PFSK-1 (cell line): ENCODE measurements around the gene IL1RL1.

Experiments used
- FOXP2 ChIP-seq: optimal IDR thresholded peaks from 2 replicates; pipeline ENCODE3; 2011; ENCODE audit warnings: borderline replicate concordance, control low read depth, inconsistent platforms; ENCODE audit not compliant: insufficient read depth; ENCODE audit errors: extremely low read length, extremely low read depth
- POLR2AphosphoS5 ChIP-seq: IDR thresholded peaks from 2 replicates; pipeline ENCODE4 v1.6.1; 2012; ENCODE audit warnings: low read depth, mild to moderate bottlenecking, control low read depth, low read length, moderate library complexity
- SIN3A ChIP-seq: IDR thresholded peaks from 2 replicates; pipeline ENCODE4 v1.6.1; 2012; ENCODE audit warnings: mild to moderate bottlenecking, low read length, moderate library complexity, borderline replicate concordance; ENCODE audit not compliant: insufficient read depth
- TAF1 ChIP-seq: IDR thresholded peaks from 2 replicates; pipeline ENCODE4 v1.6.1; 2012; ENCODE audit warnings: low read length, control low read depth, borderline replicate concordance; ENCODE audit not compliant: insufficient read depth
- TF ChIP-seq, protein P1 (sequence below), 2 experiments: IDR thresholded peaks; 2 replicates each; pipeline versions ENCODE4 v1.6.1 to v1.8.0; 2011 to 2012; ENCODE audit warnings: low read depth in 2 of 2, low read length in 2 of 2, control low read depth in 1 of 2, inconsistent platforms in 1 of 2, mild to moderate bottlenecking in 1 of 2, moderate library complexity in 1 of 2; ENCODE audit not compliant: insufficient read depth in 1 of 2

The IL1RL1 gene

GRCh38 chr2:102366406-102367112 lies 55.2 kb downstream of the IL1RL1 start:
- no peak for TF ChIP-seq FOXP2
- no peak for TF ChIP-seq SIN3A
- no peak for TF ChIP-seq TAF1
- TF ChIP-seq POLR2AphosphoS5, result no peak
- TF ChIP-seq, protein P1, sequence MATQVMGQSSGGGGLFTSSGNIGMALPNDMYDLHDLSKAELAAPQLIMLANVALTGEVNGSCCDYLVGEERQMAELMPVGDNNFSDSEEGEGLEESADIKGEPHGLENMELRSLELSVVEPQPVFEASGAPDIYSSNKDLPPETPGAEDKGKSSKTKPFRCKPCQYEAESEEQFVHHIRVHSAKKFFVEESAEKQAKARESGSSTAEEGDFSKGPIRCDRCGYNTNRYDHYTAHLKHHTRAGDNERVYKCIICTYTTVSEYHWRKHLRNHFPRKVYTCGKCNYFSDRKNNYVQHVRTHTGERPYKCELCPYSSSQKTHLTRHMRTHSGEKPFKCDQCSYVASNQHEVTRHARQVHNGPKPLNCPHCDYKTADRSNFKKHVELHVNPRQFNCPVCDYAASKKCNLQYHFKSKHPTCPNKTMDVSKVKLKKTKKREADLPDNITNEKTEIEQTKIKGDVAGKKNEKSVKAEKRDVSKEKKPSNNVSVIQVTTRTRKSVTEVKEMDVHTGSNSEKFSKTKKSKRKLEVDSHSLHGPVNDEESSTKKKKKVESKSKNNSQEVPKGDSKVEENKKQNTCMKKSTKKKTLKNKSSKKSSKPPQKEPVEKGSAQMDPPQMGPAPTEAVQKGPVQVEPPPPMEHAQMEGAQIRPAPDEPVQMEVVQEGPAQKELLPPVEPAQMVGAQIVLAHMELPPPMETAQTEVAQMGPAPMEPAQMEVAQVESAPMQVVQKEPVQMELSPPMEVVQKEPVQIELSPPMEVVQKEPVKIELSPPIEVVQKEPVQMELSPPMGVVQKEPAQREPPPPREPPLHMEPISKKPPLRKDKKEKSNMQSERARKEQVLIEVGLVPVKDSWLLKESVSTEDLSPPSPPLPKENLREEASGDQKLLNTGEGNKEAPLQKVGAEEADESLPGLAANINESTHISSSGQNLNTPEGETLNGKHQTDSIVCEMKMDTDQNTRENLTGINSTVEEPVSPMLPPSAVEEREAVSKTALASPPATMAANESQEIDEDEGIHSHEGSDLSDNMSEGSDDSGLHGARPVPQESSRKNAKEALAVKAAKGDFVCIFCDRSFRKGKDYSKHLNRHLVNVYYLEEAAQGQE (IDR thresholded peaks at IDR 0.05; ENCODE audit: insufficient read depth in 1 of 2, low read depth in 2 of 2, low read length in 2 of 2), result no peak

DNA sequence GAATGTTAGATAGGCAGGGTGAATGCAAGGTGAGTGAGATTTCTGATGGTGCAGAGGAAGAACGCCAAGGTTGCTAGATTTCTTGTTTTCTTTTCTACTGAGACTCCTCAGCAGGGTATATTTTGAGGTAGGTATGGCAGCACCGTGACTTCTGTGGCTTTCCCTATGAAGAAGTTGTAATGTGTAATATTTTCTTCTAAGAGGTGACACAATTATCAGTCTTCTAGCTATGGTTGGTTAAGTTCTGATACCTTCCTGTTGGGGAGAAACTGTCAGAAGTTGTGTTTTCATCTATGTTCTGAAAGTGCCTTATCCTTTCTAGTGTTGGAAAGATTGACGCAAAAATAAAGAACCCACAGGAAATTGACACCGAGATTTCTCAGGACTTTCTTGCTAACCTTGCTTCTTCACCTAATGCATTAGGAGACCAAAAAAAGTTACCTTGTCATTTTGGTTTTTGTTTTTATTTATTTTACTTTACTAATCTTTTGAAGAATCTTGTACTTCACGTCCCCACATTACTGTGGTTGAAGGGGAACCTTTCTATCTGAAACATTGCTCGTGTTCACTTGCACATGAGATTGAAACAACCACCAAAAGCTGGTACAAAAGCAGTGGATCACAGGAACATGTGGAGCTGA lies 56.1 kb downstream of the IL1RL1 start:
- TF ChIP-seq FOXP2, result no peak
- TF ChIP-seq, protein P1 (IDR thresholded peaks at IDR 0.05; ENCODE audit: insufficient read depth in 1 of 2, low read depth in 2 of 2, low read length in 2 of 2), result no peak
- TF ChIP-seq SIN3A, result no peak
- no peak for TF ChIP-seq TAF1
- TF ChIP-seq POLR2AphosphoS5, result no peak

DNA sequence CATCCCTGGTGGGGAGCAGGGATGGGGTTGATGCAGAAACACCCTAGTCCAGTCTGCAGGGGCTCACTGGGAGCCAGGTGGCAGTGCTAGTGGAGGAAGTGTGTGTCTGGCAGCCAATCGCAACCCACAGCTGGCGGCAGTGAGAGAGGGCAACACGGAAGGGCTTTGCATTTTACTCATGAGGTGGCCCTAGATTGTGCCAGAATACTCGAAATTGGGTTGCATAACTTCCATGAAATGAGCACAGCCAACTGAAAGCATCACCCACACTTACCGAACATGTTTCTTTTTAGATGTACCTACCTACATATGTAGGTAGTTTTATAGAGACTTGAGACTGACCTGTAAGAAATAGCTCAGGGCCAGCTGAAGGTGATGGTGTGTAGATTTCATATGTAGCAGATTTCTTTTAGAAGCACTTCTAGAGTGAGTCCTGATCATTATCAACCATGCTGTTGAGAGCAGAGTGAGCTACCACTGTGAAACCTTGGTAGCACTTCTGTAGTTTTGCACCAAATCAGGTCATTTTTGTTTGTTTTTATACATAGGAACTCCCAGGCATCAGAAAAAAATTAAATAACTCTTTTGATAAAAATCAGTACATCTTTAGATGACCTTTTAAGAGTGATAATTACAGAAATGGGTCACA lies 57.2 kb downstream of the IL1RL1 start:
- TF ChIP-seq POLR2AphosphoS5 (no peak), TAF1 (no peak), SIN3A (no peak)

- TF ChIP-seq FOXP2 (no peak), SIN3A (no peak), POLR2AphosphoS5 (no peak), TAF1 (no peak)
- TF ChIP-seq, protein P1 (IDR thresholded peaks at IDR 0.05; ENCODE audit: insufficient read depth in 1 of 2, low read depth in 2 of 2, low read length in 2 of 2), result no peak
These were observed 58.5 kb downstream of the IL1RL1 start for GRCh38 chr2:102369866-102370265.

DNA sequence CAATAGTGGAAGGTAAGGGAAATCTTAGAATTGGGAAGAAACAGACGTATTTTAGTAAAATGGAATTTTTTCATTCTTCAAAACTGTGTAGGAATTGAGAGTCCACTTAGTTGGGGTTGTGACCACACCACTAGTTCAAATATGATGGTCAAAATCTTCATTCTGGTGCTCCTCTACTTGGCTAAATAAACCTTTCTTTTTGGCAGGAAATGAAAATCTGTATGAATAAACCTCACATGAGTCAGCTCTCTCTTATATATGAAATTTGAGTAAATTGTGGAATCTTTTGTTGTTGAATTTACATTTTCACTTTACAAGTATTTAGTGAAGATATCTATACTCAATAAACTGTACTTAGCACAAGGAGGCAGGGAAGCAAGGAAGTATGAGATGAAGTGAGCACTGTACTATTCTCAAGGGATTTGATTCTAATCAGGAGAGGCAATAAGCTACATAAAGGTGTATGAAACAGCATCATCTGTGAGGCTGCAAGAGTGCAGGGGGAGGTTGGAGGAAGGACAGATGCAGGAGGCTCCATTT lies 64.8 kb downstream of the IL1RL1 start:
- no peak for TF ChIP-seq TAF1
- TF ChIP-seq SIN3A, result no peak
- no peak for TF ChIP-seq FOXP2
- no peak for TF ChIP-seq POLR2AphosphoS5
- TF ChIP-seq, protein P1 (IDR thresholded peaks at IDR 0.05; ENCODE audit: insufficient read depth in 1 of 2, low read depth in 2 of 2, low read length in 2 of 2), result no peak
